Breast epithelium (tissue), 3 donors: ENCODE data around the gene PRG2.

Experiments
- CTCF ChIP-seq, 3 donors: fragments of 450-650 bp; IDR thresholded peaks; one replicate each; pipeline ENCODE4 v1.5.1; 2016 to 2017; ENCODE audit warnings: antibody characterized with exemption in 3 of 3, mild to moderate bottlenecking in 3 of 3, moderate library complexity in 3 of 3
- POLR2A ChIP-seq: fragments of 450-650 bp; IDR thresholded peaks from one replicate; pipeline ENCODE4 v1.6.1; 2016; ENCODE audit warnings: antibody characterized with exemption, mild to moderate bottlenecking, moderate library complexity
- POLR2AphosphoS5 ChIP-seq, 3 donors: sonication (generic); formaldehyde crosslinking; IDR thresholded peaks; one replicate each; pipeline ENCODE4 v1.6.1; 2017; ENCODE audit warnings: antibody characterized with exemption in 3 of 3

GRCh38 chr11:57432714-57433163, 42.3 kb upstream of the PRG2 start:
- no peak for TF ChIP-seq POLR2A
- no peak for TF ChIP-seq CTCF (IDR thresholded peaks at IDR 0.05)
- TF ChIP-seq POLR2AphosphoS5 (IDR thresholded peaks at IDR 0.05), result no peak
